Measurements from ENCODE around the gene ZBTB43.

Gene ZBTB43

GRCh38 chr9:126880947-126881332 is 76.1 kb downstream of the ZBTB43 start:
- Histone ChIP-seq H3K4me1 (ENCODE audit: insufficient read depth, low read length) (no peaks in the 10 kb centered on the region), H3K9me3 (ENCODE audit: low read length) (no peaks in the 10 kb centered on the region), H3K9ac (ENCODE audit: low read length) (no peak overlapping the region), H3K27ac (ENCODE audit: low read depth, low read length) (no peak overlapping the region), H3K36me3 (ENCODE audit: insufficient read depth, low read length) (peaks cover 36% of the 10 kb centered on the region), H3K4me3 (ENCODE audit: low read depth in 1 of 2, low read length in 2 of 2) (no peak overlapping the region), H3K27me3 (ENCODE audit: control insufficient read depth in 1 of 2, insufficient read depth in 2 of 2, low read length in 2 of 2) (no peaks in the 10 kb centered on the region)

- Histone ChIP-seq H3K27me3 (ENCODE audit: control insufficient read depth in 1 of 2, insufficient read depth in 2 of 2, low read length in 2 of 2) (no peaks in the 10 kb centered on the region), H3K36me3 (ENCODE audit: insufficient read depth, low read length) (peaks cover 36% of the 10 kb centered on the region), H3K4me1 (ENCODE audit: insufficient read depth, low read length) (no peaks in the 10 kb centered on the region), H3K4me3 (ENCODE audit: low read depth in 1 of 2, low read length in 2 of 2) (no peak overlapping the region), H3K27ac (ENCODE audit: low read depth, low read length) (no peak overlapping the region), H3K9me3 (ENCODE audit: low read length) (no peaks in the 10 kb centered on the region), H3K9ac (ENCODE audit: low read length) (no peak overlapping the region)
Measured at GRCh38 chr9:126882746-126883145, 77.9 kb downstream of the ZBTB43 start.

GRCh38 chr9:126883636-126884035 is 78.8 kb downstream of the ZBTB43 start:
- peaks cover 36% of the 10 kb centered on the region for H3K36me3 ChIP-seq (ENCODE audit: insufficient read depth, low read length)

GRCh38 chr9:126885131-126885641 is 80.3 kb downstream of the ZBTB43 start:
- Histone ChIP-seq H3K27me3 (ENCODE audit: control insufficient read depth in 1 of 2, insufficient read depth in 2 of 2, low read length in 2 of 2) (no peaks in the 10 kb centered on the region), H3K9me3 (ENCODE audit: low read length) (no peaks in the 10 kb centered on the region), H3K27ac (ENCODE audit: low read depth, low read length) (no peak overlapping the region), H3K4me1 (ENCODE audit: insufficient read depth, low read length) (no peaks in the 10 kb centered on the region), H3K4me3 (ENCODE audit: low read depth in 1 of 2, low read length in 2 of 2) (no peak overlapping the region), H3K9ac (ENCODE audit: low read length) (no peak overlapping the region), H3K36me3 (ENCODE audit: insufficient read depth, low read length) (peaks cover 30% of the 10 kb centered on the region)

More at GRCh38 chr9:126883636-126884035, 78.8 kb downstream of the ZBTB43 start:
- Histone ChIP-seq H3K9ac (ENCODE audit: low read length) (no peak overlapping the region), H3K9me3 (ENCODE audit: low read length) (no peaks in the 10 kb centered on the region), H3K27me3 (ENCODE audit: control insufficient read depth in 1 of 2, insufficient read depth in 2 of 2, low read length in 2 of 2) (no peaks in the 10 kb centered on the region), H3K4me3 (ENCODE audit: low read depth in 1 of 2, low read length in 2 of 2) (no peak overlapping the region), H3K27ac (ENCODE audit: low read depth, low read length) (no peak overlapping the region), H3K4me1 (ENCODE audit: insufficient read depth, low read length) (no peaks in the 10 kb centered on the region)

- Histone ChIP-seq H3K4me1 (ENCODE audit: insufficient read depth, low read length) (no peaks in the 10 kb centered on the region), H3K9ac (ENCODE audit: low read length) (no peak overlapping the region), H3K27me3 (ENCODE audit: control insufficient read depth in 1 of 2, insufficient read depth in 2 of 2, low read length in 2 of 2) (no peaks in the 10 kb centered on the region), H3K9me3 (ENCODE audit: low read length) (no peaks in the 10 kb centered on the region), H3K27ac (ENCODE audit: low read depth, low read length) (no peak overlapping the region), H3K4me3 (ENCODE audit: low read depth in 1 of 2, low read length in 2 of 2) (no peak overlapping the region), H3K36me3 (ENCODE audit: insufficient read depth, low read length) (peaks cover 21% of the 10 kb centered on the region)
Measured at GRCh38 chr9:126886034-126886822, 81.4 kb downstream of the ZBTB43 start.

GRCh38 chr9:126886897-126887296 is 82.1 kb downstream of the ZBTB43 start:
- Histone ChIP-seq H3K27me3 (ENCODE audit: control insufficient read depth in 1 of 2, insufficient read depth in 2 of 2, low read length in 2 of 2) (no peaks in the 10 kb centered on the region), H3K9ac (ENCODE audit: low read length) (no peak overlapping the region), H3K36me3 (ENCODE audit: insufficient read depth, low read length) (peaks cover 15% of the 10 kb centered on the region), H3K4me1 (ENCODE audit: insufficient read depth, low read length) (no peaks in the 10 kb centered on the region), H3K27ac (ENCODE audit: low read depth, low read length) (no peak overlapping the region), H3K9me3 (ENCODE audit: low read length) (no peaks in the 10 kb centered on the region), H3K4me3 (ENCODE audit: low read depth in 1 of 2, low read length in 2 of 2) (no peak overlapping the region)

Measured in muscle layer of colon (tissue), 2 donors.